HL-60 (cell line): ENCODE results near the gene DARS1.
A peak's percentile ranks its signal among the peaks of the same experiment; 100 is the strongest.
"Not testable (repeated sequence)": the region's sequence is repeated elsewhere in the genome, so short reads cannot be mapped to it uniquely, and the experiment has no call there.

Source experiments
- DNase-seq, 2 experiments: peaks; one replicate each; pipeline ENCODE4 v3.0.0-alpha.2; 2010 to 2020; ENCODE audit warnings: low read depth in 1 of 2, low spot score in 1 of 2
- H3K27ac ChIP-seq: fragments of 250-450 bp; sonication (Bioruptor Pico); replicated peaks from 2 replicates; pipeline ENCODE4 v1.5.1; 2020; ENCODE audit warnings: mild to moderate bottlenecking, moderate library complexity
- H3K27me3 ChIP-seq: fragments of 250-450 bp; sonication (Bioruptor Pico); 2 replicates; pipeline ENCODE4 v1.5.1; 2021; ENCODE audit warnings: mild to moderate bottlenecking, moderate library complexity; ENCODE audit not compliant: insufficient read depth, poor library complexity, severe bottlenecking
- H3K4me3 ChIP-seq: replicated peaks from 2 replicates; pipeline ENCODE4 v1.5.1; 2011; ENCODE audit warnings: mild to moderate bottlenecking, control low read depth, low read length; ENCODE audit not compliant: insufficient read depth
- CTCF ChIP-seq: IDR thresholded peaks from one replicate; pipeline ENCODE4 v1.5.1; 2011; ENCODE audit warnings: low read length, control low read depth, inconsistent platforms; ENCODE audit not compliant: insufficient read depth
- GABPA ChIP-seq: IDR thresholded peaks from 2 replicates; pipeline ENCODE4 v1.6.1; 2012; ENCODE audit warnings: low read depth
- POLR2AphosphoS5 ChIP-seq: IDR thresholded peaks from 2 replicates; pipeline ENCODE4 v1.6.1; 2012; ENCODE audit warnings: low read depth
- REST ChIP-seq: IDR thresholded peaks from 2 replicates; pipeline ENCODE4 v1.6.1; 2012; ENCODE audit warnings: low read depth; ENCODE audit not compliant: insufficient replicate concordance
- SPI1 ChIP-seq: IDR thresholded peaks from 2 replicates; pipeline ENCODE4 v1.6.1; 2012; ENCODE audit warnings: low read depth, mild to moderate bottlenecking, borderline replicate concordance

The DARS1 gene

GRCh38 chr2:135885709-135886108 is 99.7 kb downstream of the DARS1 start:
- TF ChIP-seq GABPA (no peak), SPI1 (no peak), REST (no peak), POLR2AphosphoS5 (no peak)
- H3K4me3 ChIP-seq = no peak overlapping the region
- no peak for DNase-seq
- H3K27ac ChIP-seq = no peak overlapping the region
- no peaks in the 10 kb centered on the region for H3K27me3 ChIP-seq

- DNase-seq = no peak
- H3K4me3 ChIP-seq = no peak overlapping the region
- TF ChIP-seq POLR2AphosphoS5 (no peak), SPI1 (no peak), CTCF (no peak), GABPA (no peak), REST (no peak)
- no peaks in the 10 kb centered on the region for H3K27me3 ChIP-seq
- H3K27ac ChIP-seq = no peak overlapping the region
Measured at GRCh38 chr2:135882415-135882814, 103.0 kb downstream of the DARS1 start.

GRCh38 chr2:135876770-135877169 is 108.7 kb downstream of the DARS1 start:
- H3K27me3 ChIP-seq, DNase-seq: not testable (repeated sequence)
- H3K27ac ChIP-seq = peak overlapping the region; percentile 93
- peak overlapping the region; percentile 69 for H3K4me3 ChIP-seq

GRCh38 chr2:135876066-135876711 is 109.2 kb downstream of the DARS1 start, which contains the start of gene MCM6:
Gene MCM6, minus strand, starts transcription at chr2:135876443. Its CDS starts 78 bp downstream, at chr2:135876365.
- H3K27me3 ChIP-seq = no peaks in the 10 kb centered on the region
- H3K4me3 ChIP-seq = peak within 1 kb of the TSS; percentile 69
- peak; percentile 98 to 100 for DNase-seq
- peak within 1 kb of the TSS; percentile 93 for H3K27ac ChIP-seq
- TF ChIP-seq POLR2AphosphoS5 (peak; percentile 81), GABPA (peak; percentile 30; the same call in 1 of the 2 replicates), REST (peak; percentile 62), SPI1 (peak; percentile 41; the same call in 1 of the 2 replicates), CTCF (no peak)
